ENCODE results near the gene ATMIN.

The ATMIN gene

GRCh38 chr16:81035398-81035974, at the start of gene ATMIN:
ATMIN (plus strand) TSS chr16:81035842; CDS start chr16:81035871, 29 bp downstream.
- peak; percentile 78 for DNase-seq (ENCODE audit: low spot score)

GRCh38 chr16:80986557-80986956, 49.1 kb upstream of the ATMIN start:
- no peak for DNase-seq (ENCODE audit: low spot score)

- no peak for DNase-seq (ENCODE audit: low spot score)
Observed at GRCh38 chr16:80988756-80989155, 46.9 kb upstream of the ATMIN start.

- no peak for DNase-seq (ENCODE audit: low spot score)
Observed at GRCh38 chr16:80989801-80990200, 45.8 kb upstream of the ATMIN start.

GRCh38 chr16:80990577-80990976, 45.1 kb upstream of the ATMIN start:
- DNase-seq (ENCODE audit: low spot score): no peak

GRCh38 chr16:80990978-80991377, 44.7 kb upstream of the ATMIN start:
- no peak for DNase-seq (ENCODE audit: low spot score)

- no peak for DNase-seq (ENCODE audit: low spot score)
Observed at GRCh38 chr16:80991792-80992430, 43.7 kb upstream of the ATMIN start.

- DNase-seq (ENCODE audit: low spot score): no peak
Observed at GRCh38 chr16:80992676-80993293, 42.9 kb upstream of the ATMIN start.

- no peak for DNase-seq (ENCODE audit: low spot score)
Observed at GRCh38 chr16:80993307-80993706, 42.3 kb upstream of the ATMIN start.

- DNase-seq (ENCODE audit: low spot score): no peak
Observed at GRCh38 chr16:80993834-80994233, 41.8 kb upstream of the ATMIN start.

GRCh38 chr16:80994451-80994850, 41.2 kb upstream of the ATMIN start:
- peak; percentile 42 for DNase-seq (ENCODE audit: low spot score)

GRCh38 chr16:80996688-80997138, 38.9 kb upstream of the ATMIN start:
- no peak for DNase-seq (ENCODE audit: low spot score)

GRCh38 chr16:80997139-80997798, 38.4 kb upstream of the ATMIN start:
- peak; percentile 32 for DNase-seq (ENCODE audit: low spot score)

- DNase-seq (ENCODE audit: low spot score): no peak
Observed at GRCh38 chr16:80997964-80998620, 37.5 kb upstream of the ATMIN start.

GRCh38 chr16:81000873-81001272, 34.8 kb upstream of the ATMIN start:
- no peak for DNase-seq (ENCODE audit: low spot score)

GRCh38 chr16:81001330-81001729, 34.3 kb upstream of the ATMIN start:
- no peak for DNase-seq (ENCODE audit: low spot score)

- DNase-seq (ENCODE audit: low spot score): no peak
Observed at GRCh38 chr16:81003064-81003463, 32.6 kb upstream of the ATMIN start.

GRCh38 chr16:81003610-81004460, 31.8 kb upstream of the ATMIN start:
- DNase-seq (ENCODE audit: low spot score): no peak

GRCh38 chr16:81004646-81005353, 30.8 kb upstream of the ATMIN start:
- peak; percentile 69 for DNase-seq (ENCODE audit: low spot score)

GRCh38 chr16:81005610-81006161, 30.0 kb upstream of the ATMIN start:
- no peak for DNase-seq (ENCODE audit: low spot score)
